Activated T-cell treated with anti-CD3 and anti-CD28 coated beads for 4 hours (primary cell): ENCODE results near the gene THAP7.
"Not testable (repeated sequence)": the region's sequence is repeated elsewhere in the genome, so short reads cannot be mapped to it uniquely, and the experiment has no call there.

Source experiments
- DNase-seq: peaks from one replicate; pipeline ENCODE4 v3.0.0-alpha.2; 2020

Gene THAP7

DNA sequence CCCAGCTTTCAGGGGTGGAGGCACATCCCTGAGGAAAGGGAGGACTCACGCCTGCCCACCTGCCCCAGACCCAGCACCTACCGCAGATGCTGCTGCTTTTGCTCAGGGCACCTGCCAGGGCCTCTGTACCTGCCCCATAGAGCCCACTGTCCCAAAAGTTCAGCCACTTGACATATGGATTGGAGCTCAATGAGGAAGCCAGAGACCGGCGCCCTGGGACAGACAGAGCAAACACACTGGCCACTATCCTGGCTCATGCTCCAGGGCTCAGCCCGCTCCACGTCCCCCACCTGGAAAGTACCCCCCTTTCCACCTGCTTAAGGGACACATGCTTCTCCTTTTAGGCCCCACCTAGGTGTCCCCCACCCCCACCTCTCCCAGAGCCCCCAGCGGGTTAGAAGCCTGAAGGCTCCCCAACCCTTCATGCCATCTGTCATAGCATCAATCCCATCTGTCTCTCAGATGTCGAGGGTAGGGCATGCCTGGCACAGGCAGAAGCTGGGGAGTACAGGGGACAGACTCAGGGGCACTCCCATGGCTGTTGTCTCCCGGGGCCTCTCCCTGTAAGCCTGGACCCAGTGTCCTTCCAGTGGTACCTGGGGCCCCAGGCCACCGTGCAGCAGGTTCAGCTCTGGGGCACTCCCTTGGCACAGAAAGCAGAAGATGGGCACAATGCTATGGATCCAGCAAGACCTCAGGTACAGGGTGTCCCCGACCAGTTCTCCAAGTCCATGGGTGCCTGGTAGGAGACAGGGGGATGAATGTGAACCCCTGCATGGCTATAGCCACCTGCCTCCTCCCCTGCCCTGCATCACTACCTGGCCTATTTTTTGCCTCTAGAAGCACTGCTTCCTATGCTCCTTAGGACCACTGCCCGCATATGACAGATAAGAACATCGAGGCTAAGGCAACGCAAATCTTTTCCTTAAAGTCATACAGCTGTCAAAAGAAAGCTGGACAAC is 10.8 kb upstream of the THAP7 start:
- no peak for DNase-seq

DNA sequence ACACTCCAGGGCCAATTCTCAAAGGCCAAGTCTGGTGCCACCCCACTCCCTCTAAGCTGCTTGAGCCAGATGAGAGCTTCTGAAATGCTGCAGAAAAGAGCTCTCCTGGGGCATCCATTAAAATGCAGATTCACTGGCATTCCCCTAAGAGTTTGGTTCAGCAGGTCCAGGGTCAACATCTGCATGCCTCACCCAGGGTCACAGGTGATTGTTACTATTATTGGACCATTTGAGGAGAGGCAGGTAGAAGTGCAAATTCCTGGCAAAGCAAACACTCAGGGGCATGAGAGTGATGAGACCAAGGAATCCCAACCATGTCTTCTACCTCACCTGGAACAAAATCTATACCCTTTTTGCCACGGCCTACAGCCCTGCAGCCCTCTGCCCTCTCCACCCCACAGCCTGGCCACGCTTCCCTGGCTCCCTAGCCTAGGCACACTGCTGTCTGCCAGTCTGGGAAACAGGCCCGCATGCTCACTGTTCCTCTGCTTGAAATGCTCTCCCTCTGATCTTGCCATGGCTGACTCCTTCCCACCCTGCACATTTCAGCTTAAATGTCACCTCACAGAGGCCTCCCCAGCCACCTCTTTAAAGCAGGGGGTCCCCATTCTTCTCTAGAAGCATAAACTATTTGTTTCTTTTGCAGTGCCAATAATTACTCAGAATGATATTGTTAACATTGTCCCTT is 8.7 kb upstream of the THAP7 start:
- no peak for DNase-seq

DNA sequence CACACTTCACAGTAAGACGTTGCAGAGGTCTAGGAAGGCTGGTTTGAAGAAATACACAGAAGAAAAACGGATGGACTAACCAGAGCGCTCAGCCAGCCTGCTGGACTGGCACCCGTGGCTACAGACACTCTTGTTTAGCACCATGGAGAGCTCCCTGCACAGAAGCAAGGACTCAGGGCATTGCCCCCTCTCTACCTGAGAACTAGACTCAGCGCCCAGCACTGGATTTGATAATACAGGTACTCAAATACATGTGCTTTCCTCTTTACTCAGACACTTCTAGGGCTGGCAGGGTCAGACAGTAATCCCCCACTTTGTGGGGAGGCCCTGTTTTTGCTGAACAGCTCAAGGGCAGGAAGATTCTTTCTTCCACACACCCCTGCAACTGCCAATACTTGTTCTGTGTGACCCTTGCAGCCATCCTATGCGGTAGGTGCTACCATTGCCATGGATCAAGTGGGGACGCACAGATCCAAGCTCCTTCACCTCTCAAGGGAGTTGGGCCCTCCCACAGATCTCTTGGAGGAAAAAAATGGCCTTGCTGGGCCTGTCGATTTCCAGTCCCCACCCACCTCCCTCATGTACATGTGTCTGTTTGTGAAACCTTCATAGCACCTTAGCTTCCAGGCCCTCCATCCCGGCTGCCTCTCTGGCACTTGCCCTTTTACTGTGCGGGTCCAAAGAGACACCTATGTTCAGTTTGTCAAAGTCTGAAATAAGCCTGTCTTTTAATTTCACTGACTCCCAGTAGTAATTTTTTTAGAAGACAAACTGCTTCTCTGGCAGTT is 7.9 kb upstream of the THAP7 start:
- no peak for DNase-seq

DNA sequence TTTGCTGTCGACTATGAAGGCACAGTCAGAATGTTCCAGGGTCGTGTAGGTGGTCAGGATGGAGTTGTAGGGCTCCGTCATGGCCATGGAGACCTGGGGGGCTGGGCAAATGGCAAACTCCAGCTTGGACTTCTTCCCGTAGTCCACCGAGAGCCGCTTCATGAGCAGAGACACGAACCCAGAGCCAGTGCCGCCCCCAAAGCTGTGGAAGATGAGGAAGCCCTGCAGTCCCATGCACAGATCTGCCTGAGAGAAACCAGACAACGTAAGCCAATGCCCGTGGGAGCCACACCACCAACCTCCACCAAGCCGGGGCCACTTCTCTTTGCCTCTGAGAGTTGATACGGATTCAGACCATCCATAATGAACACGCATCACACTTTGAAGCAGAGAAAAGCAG is 7.3 kb upstream of the THAP7 start:
- DNase-seq: not testable (repeated sequence)

- DNase-seq: no peak
Observed at GRCh38 chr22:21003782-21004181, 1.9 kb upstream of the THAP7 start.

GRCh38 chr22:21000987-21001600 is 824 bp downstream of the THAP7 start:
- no peak for DNase-seq

DNA sequence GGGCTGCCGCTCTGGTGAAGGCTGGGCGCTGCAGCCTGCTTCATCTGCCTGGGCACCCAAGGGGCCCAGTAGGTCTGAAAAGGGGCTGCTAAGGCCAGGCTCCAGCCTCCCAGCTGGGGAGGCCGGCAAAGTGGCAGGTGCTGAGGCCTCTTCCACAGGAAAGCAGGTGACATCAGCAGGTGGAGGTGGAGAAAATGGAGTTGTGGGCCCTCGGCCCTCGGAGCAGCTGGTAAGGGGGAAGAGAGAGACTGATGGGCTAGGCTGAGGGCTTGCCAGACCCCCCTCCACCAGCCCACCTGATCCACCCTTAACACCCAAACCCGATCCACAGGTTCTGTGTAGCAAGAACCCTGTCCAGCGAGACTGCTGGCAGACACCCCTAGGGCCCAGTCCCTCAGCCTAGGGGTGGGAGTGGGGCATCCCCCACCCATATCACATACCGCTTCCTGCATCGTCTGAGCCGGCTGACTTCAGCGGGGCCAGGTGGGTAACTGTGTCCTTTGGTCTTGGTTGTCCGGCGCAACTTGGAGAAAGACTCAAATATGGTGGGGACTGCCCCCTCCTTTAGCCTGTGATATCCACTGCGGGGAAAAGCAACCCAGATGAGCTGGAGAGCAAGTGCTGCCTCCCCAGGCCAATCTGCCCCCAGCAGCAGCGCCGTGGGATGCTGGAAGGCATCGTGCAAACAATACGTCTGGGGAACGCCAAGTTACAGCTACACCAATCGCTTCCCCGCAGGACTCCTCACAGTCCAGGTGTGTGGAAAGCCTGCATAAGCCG is 1.5 kb downstream of the THAP7 start:
- no peak for DNase-seq

DNA sequence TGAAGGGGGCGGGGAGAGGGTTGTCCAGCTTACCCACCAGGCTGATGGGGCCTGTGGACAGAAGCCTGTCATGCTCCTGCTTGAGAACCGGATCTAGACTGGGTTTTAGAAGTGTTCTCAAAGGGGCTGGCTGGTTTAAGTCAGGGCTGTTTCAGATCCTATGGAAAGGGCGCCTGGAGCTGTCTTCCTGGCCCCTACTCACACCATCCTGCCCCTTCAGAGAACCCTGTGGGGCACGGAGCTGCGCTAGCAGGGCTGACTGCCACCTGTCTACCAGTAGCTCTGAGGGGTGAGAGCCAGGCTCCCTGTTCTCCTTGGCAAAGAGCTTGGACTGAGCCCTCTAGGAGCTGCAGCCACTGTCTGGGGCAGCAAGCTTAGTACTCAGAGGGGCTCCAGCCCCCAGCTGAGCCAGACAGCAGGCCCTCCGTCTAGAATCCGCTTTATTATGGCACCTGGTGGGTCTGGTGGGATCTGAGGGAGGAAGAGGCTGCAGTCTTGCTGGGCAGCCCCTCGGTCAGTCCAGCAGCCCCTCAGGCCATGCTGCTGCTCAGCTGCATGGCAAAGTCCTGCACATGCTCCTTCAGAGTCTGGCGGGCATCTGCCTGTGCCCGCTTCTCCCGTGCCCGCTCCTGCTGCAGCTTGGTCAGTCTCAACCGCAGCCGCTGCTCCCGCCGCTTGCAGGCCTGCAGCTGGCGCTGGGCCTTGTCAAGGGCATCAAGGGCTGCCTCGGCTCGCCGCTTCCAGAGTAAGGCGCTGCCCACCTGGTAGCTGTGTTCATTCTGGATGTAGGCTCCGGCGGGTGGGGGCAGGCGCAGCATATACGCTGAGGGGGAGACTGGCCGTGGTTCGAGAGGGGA is 2.3 kb downstream of the THAP7 start:
- no peak for DNase-seq

- no peak for DNase-seq
Observed at GRCh38 chr22:20998411-20999336, 3.2 kb downstream of the THAP7 start.

GRCh38 chr22:20997536-20998257 is 4.2 kb downstream of the THAP7 start:
- DNase-seq: no peak

DNA sequence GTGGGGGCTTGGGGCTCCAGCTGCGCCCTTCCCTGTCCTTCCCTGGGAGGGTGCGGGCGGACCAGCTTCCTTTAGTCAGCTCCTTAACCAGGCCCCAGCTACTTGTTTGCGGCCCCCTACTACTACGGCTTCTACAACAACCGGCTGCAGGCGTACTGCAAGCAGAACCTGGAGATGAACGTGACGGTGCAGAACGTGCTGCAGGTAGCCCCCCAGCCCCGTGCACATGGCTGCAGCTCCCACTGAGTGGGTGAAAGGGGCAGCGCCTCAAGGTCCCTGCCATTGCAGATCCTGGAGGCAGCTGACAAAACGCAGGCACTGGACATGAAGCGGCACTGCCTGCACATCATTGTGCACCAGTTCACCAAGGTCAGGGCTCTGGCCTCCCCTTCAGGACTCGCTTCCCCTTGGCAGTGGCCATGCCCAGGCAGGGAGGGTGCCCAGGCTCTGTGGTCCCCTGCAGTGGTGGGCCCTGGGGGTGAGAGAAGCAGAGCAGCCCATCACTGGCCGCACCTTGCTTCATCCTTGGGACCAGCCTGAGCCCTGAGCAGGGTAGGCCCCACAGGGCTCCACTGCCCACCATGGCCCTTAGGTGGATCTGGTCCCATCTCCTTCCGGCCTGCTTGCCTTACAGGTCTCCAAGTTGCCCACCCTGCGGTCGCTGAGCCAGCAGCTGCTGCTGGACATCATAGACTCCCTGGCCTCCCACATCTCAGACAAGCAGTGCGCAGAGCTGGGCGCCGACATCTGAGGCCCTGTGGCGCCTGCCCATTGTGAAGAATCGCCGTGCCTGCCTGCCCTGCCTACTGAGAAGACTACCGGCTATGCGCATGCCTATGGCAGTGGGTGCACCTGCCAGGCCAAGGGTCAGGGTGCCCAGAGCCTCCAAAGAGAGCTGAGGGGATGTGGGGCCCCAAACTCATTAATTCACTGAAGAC is 5.1 kb downstream of the THAP7 start:
- no peak for DNase-seq

GRCh38 chr22:20996031-20996410 is 5.9 kb downstream of the THAP7 start:
- DNase-seq: no peak

DNA sequence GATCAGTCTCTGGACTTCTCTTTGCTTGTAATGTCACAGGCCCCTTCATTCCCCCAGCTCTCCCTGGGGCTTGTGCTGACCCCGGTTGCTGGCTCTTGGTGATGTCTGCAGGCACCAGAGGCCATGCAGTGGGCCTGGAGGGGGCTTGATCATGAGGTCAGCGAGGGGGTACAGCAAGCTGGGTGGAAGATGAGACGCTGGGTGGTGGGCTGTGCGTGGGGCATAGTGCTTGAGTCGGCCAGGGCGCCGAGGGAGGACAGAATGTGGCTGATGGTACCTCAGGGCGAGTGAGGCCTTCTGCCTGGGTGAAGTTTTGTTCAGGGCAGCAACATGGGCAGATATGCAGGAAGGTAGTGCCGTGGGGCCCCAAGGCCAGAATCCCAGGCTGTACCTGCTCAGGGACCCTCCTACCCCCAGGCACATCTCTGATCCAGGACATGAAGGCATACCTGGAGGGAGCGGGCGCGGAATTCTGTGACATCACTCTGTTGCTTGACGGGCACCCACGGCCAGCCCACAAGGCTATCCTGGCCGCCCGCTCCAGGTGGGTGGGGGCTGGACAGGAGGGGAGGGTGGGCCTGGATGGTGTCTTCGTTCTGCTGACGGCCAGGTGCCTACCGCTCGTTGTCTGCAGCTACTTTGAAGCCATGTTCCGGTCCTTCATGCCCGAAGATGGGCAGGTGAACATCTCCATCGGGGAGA is 6.4 kb downstream of the THAP7 start:
- no peak for DNase-seq

DNA sequence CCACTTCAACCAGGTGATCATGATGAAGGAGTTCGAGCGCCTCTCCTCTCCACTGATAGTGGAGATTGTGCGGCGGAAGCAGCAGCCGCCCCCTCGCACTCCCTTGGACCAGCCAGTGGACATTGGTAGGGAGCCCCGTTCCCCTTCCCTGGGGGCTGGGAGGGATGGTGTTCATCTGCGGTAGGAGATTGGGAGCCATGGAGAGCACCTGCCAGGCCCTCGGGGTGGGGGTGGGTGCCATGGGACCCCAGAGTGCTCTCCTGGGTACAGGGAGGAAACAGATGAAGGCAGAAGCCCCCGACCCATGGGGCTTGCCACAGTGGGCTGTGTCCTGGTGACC is 7.0 kb downstream of the THAP7 start:
- no peak for DNase-seq

GRCh38 chr22:20994128-20994901 is 7.6 kb downstream of the THAP7 start:
- no peak for DNase-seq

GRCh38 chr22:20993304-20994127 is 8.4 kb downstream of the THAP7 start:
- no peak for DNase-seq
